H1 (cell line): Measurements from ENCODE around the gene PRRG1.

ENCODE experiments used
- CTCF ChIP-seq, 3 experiments: IDR thresholded peaks; 1 replicate in 2 of 3; 2 replicates in 1 of 3; pipeline versions ENCODE4 v1.5.1 to v1.6.1; 2011; ENCODE audit warnings: low read length in 3 of 3, mild to moderate bottlenecking in 3 of 3, inconsistent platforms in 2 of 3, low read depth in 1 of 3, moderate library complexity in 1 of 3; ENCODE audit not compliant: insufficient read depth in 1 of 3; ENCODE audit errors: control extremely low read depth in 1 of 3
- EZH2 ChIP-seq: fragments of 200-600 bp; sonication (generic); IDR thresholded peaks from 2 replicates; pipeline ENCODE4 v1.7.1; 2012; ENCODE audit warnings: low read depth, mild to moderate bottlenecking, moderate library complexity, low read length, inconsistent platforms; ENCODE audit not compliant: severe bottlenecking
- JUND ChIP-seq: IDR thresholded peaks from 2 replicates; pipeline ENCODE4 v1.6.1; 2011; ENCODE audit warnings: mild to moderate bottlenecking, improper control_type of control experiment, low read length
- KDM1A ChIP-seq: fragments of 200-600, 300-600 bp; sonication (generic); IDR thresholded peaks from 2 replicates; pipeline ENCODE4 v1.7.1; 2016; ENCODE audit warnings: mild to moderate bottlenecking, low read length, borderline replicate concordance
- TF ChIP-seq, protein P1 (sequence below): IDR thresholded peaks from 2 replicates; pipeline ENCODE4 v1.6.1; 2012; ENCODE audit warnings: inconsistent platforms

GRCh38 chrX:37420756-37421155, 71.6 kb downstream of the PRRG1 start:
- TF ChIP-seq EZH2 (no peak), CTCF (IDR thresholded peaks at IDR 0.05; ENCODE audit: control extremely low read depth in 1 of 3, insufficient read depth in 1 of 3, low read depth in 1 of 3, low read length in 3 of 3) (no peak), KDM1A (no peak), JUND (no peak)
- TF ChIP-seq, protein P1, sequence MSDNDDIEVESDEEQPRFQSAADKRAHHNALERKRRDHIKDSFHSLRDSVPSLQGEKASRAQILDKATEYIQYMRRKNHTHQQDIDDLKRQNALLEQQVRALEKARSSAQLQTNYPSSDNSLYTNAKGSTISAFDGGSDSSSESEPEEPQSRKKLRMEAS, result no peak
